MM.1S (cell line): ENCODE results near the gene SIRT6.

Source experiments
- EZH2 ChIP-seq: fragments of 300-600 bp; sonication (generic); optimal IDR thresholded peaks from 2 replicates; pipeline ENCODE3; 2017; ENCODE audit warnings: low read depth, mild to moderate bottlenecking, antibody characterized with exemption, low read length, mixed read lengths
- TF ChIP-seq, protein P1 (sequence below): fragments of 300-600 bp; sonication (generic); IDR thresholded peaks from 2 replicates; pipeline ENCODE4 v1.5.1; 2016; ENCODE audit warnings: antibody characterized with exemption, low read length, mixed read lengths

DNA sequence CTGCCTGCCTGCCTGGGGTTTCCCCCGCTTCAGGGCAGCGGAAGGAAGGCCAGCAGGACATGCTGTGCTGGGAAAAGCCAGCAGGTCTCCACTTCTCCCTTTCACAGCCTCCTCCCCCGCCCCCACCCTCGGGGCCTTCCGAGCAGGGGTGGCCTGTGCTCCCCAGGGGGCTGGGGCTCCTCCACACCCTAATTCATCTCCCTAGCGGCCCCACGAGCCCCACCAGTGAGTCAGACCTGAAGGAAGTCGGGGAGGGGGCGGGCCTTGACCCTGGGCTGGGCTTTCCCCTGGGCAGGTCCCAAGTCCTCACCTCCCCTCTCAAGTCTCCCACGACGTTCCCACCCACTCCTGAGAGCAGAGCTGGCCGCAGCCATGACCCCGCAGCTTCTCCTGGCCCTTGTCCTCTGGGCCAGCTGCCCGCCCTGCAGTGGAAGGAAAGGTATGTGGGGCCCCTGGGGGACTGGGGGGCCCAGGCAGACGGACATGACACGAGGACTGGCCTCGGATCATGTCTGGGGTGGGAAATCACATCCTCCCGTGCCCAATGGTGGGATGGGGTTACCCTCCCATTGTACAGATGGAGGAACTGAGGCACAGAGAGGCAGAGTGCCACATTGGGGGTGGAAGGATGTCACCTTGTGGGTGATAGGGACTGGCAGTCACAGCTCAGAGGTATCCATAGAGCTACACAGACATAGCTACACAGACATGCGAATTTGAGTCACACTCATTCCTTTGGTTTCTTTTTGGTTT, 47.0 kb upstream of the SIRT6 start, which contains the start of gene EBI3:
- TF ChIP-seq, protein P1, sequence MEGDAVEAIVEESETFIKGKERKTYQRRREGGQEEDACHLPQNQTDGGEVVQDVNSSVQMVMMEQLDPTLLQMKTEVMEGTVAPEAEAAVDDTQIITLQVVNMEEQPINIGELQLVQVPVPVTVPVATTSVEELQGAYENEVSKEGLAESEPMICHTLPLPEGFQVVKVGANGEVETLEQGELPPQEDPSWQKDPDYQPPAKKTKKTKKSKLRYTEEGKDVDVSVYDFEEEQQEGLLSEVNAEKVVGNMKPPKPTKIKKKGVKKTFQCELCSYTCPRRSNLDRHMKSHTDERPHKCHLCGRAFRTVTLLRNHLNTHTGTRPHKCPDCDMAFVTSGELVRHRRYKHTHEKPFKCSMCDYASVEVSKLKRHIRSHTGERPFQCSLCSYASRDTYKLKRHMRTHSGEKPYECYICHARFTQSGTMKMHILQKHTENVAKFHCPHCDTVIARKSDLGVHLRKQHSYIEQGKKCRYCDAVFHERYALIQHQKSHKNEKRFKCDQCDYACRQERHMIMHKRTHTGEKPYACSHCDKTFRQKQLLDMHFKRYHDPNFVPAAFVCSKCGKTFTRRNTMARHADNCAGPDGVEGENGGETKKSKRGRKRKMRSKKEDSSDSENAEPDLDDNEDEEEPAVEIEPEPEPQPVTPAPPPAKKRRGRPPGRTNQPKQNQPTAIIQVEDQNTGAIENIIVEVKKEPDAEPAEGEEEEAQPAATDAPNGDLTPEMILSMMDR, result no peak
- TF ChIP-seq EZH2, result no peak
